ENCODE results near the gene AP4B1.
"Not testable (repeated sequence)": the region's sequence is repeated elsewhere in the genome, so short reads cannot be mapped to it uniquely, and the experiment has no call there.

AP4B1 gene
- long read RNA-seq, donor 1, partial matches to known transcripts, result 5 of 7 reads
- long read RNA-seq, donor 1, other reads (novel, unspliced or antisense), result 0 of 7 reads
- long read RNA-seq, donor 2, partial matches to known transcripts, result 0 of 1 reads
- long read RNA-seq, donor 2, other reads (novel, unspliced or antisense), result 0 of 1 reads
- long read RNA-seq, donor 3, result 0 reads
- long read RNA-seq, donor 4, partial matches to known transcripts, result 0 of 1 reads
- long read RNA-seq, donor 4, other reads (novel, unspliced or antisense), result 0 of 1 reads
- long read RNA-seq, donor 5, partial matches to known transcripts, result 11 of 12 reads
- long read RNA-seq, donor 5, other reads (novel, unspliced or antisense), result 0 of 12 reads
- long read RNA-seq, donor 6, partial matches to known transcripts, result 0 of 1 reads
- long read RNA-seq, donor 6, other reads (novel, unspliced or antisense), result 0 of 1 reads
- long read RNA-seq, donor 7, partial matches to known transcripts, result 0 of 4 reads
- long read RNA-seq, donor 7, other reads (novel, unspliced or antisense), result 0 of 4 reads
- long read RNA-seq, donor 8, partial matches to known transcripts, result 7 of 9 reads
- long read RNA-seq, donor 8, other reads (novel, unspliced or antisense), result 0 of 9 reads

- DNase-seq, result peak; percentile 90
These were observed at the start of gene AP4B1, which contains the start of gene DCLRE1B for GRCh38 chr1:113904674-113905434. AP4B1 (minus strand) TSS chr1:113904799; CDS start chr1:113904717, 82 bp downstream. DCLRE1B (plus strand) TSS chr1:113905326; CDS start chr1:113905587, 261 bp downstream.

- DNase-seq, result no peak
These were observed 47.1 kb upstream of the AP4B1 start for GRCh38 chr1:113951719-113952118.

DNA sequence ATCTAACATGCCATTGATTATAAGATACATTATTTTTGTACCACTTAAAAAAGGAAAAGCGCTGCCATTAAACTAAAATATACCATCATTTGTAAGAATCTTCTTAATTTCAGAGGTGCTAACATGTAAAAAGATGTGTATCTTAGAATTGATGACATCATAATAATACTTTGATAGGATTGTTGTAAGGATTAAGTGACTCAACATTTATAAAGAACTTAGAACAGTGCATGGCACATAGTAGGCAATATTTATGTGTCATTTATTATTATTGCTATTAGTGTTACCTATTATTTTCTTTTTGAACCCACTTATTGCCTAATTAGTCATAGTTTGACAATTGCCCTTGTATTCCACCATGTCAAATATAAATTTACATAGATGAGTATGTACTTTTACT is 46.3 kb upstream of the AP4B1 start:
- no peak for DNase-seq

GRCh38 chr1:113949007-113949406 is 44.4 kb upstream of the AP4B1 start:
- DNase-seq, result no peak

DNA sequence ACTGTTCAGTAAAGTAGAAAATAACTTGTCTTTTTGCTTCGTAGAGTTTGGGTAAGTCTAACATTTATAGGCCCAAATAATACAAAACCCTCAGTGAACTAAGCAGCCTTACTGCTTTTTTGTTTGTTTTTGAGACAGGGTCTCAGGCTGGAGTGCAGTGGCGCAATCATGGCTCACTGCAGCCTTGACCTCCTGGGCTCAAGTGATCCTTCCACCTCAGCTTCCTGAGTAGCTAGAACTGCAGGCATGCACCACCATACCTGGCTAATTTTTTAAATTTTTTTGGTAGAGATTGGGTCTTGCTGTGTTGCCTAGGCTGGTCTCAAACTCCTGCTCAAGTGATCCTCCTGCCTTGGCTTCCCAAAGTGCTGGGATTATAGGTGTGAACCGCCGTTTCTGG is 43.6 kb upstream of the AP4B1 start:
- DNase-seq, result not testable (repeated sequence)

- no peak for DNase-seq
These were observed 42.9 kb upstream of the AP4B1 start for GRCh38 chr1:113947388-113948107.

DNA sequence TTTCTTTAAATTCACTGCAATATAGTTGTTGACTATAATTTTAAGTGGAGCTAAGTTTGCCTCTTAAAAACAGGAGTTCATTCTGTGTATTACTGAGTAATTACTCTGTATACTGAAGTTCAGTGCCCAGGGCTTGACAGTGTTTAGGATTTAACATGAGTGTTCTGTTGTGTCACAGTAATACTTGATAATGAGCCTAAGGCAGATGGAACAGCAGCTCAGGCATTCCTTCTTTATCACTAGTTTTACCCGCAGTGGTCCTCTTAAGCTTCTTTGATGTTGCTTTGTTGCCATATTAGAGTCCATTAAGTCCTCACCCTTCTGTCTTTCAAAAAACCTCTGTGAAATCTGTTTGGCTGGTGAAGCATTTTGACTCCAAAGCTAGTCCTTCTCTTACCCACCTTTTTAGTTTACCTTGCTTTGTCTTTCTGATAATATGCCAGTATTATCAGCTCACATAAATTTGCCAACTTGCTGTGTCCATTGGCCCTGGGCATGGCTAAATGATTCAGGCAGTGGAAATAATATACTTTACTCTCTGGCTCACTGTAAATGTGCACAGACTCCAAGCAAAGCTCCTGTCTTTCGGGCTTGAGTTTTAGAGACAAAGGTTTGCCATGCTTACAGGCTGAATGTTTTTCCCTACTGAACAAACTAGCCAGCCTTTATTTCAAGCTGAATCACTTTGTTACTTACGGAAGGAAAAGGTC is 42.2 kb upstream of the AP4B1 start:
- DNase-seq, result no peak

GRCh38 chr1:113946112-113946511 is 41.5 kb upstream of the AP4B1 start:
- no peak for DNase-seq

DNA sequence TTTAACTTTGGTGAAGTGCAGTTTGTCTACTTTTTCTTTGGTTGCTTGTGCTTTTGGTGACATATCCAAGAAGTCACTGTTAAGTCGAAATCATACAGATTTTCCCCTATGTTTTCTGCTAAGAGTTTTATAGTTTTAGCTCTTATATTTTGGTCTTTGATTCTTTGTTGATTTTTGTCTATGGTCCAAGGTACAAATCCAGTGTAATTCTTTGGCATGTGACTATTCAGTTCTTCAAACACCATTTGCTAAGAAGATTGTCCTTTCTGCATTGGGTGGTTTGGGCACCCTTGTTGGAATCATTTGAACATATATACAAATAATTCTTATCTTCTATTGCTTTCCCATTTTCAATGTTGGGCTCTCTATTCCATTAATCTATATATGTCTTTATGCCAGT is 40.7 kb upstream of the AP4B1 start:
- DNase-seq, result no peak

DNA sequence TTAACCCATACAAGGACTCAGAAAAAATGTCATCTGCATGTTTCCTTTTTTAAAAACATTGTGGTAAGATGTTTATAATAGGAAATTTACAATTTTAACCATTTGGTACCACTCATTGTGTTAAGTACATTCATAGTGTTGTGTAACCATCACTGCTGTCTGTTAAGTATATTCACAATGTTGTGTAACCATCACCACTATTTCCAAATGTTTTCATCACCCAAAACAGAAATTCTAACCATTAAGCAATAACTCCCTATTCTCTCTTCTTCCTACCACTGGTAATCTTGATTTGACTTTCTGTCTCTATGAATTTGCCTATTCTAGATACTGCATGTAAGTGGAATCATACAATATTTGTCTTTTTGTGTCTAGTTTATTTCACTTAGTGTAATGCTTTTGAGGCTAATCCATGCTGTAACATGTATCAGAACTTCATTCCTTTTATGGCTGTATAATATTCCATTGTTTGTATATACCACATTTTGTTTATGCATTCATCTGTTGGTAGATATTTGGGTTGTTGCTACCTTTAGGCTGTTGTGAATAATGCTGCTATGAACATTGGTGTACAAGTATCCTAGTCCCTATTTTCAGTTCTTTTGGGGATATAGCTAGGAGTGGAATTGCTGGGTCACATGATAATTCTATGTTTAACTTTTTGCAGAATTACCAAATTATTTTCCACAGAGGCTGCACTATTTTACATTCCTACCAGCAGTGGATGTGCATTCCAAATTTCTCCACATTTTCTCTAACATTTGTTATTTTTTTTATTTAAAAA is 38.6 kb upstream of the AP4B1 start:
- no peak for DNase-seq

- DNase-seq, result no peak
These were observed 37.9 kb upstream of the AP4B1 start for GRCh38 chr1:113942527-113942926.

DNA sequence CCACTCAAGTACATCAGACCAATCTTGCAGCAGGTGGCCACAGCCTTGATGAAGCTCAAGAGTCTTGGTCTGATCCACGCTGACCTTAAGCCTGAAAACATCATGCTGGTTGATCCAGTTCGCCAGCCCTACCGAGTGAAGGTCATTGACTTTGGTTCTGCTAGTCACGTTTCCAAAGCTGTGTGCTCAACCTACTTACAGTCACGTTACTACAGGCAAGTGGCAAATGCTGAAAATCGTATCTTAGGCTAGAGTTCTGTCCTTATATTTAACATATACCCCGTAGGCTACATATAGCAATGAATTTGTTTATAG is 36.6 kb upstream of the AP4B1 start:
- DNase-seq, result no peak

GRCh38 chr1:113940365-113941244 is 36.0 kb upstream of the AP4B1 start:
- no peak for DNase-seq

- no peak for DNase-seq
These were observed 33.6 kb upstream of the AP4B1 start for GRCh38 chr1:113938192-113938591.

DNA sequence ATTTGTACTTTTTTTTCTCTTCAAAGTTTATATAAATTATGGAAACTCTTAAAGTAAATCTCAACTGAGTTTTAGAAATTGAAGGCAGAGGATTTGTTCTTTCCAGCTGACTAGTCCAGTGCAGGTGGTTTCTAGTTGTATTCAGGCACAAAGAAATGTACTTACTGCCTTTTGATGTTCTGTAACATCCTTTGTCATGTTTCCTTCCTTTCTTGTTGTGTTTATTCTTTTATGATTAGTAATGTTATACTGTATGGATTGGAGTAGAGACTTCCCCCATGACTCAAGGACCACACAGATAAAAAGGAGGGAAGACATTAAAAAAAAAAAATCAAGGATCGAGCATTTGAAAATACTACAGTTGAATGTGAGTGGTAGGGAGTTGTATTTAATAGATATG is 32.5 kb upstream of the AP4B1 start:
- DNase-seq, result no peak

- no peak for DNase-seq
These were observed 31.4 kb upstream of the AP4B1 start for GRCh38 chr1:113935970-113936369.

- DNase-seq, result no peak
These were observed 30.6 kb upstream of the AP4B1 start for GRCh38 chr1:113935176-113935575.

- DNase-seq, result no peak
These were observed 30.0 kb upstream of the AP4B1 start for GRCh38 chr1:113934511-113935055.

DNA sequence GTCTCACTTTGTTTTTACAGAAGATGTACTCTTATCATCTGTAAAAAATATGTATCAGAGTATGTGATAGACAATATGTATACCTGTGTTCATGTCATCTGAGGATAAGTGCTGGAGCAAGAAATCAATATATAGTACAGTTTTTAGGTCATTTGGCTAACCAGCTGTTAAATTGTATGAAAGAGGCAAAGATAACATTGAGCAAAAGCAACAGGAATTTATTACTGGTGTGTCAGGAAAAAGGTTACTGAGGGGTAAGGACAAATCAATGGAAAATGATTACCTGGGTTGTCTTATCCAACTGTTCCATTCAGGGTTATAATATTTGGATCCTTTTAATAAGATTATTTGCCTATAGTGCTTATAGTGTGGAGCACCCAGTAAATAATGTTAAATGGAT is 29.4 kb upstream of the AP4B1 start:
- DNase-seq, result no peak

- no peak for DNase-seq
These were observed 26.9 kb upstream of the AP4B1 start for GRCh38 chr1:113931451-113931851.
